Effector memory CD8-positive, alpha-beta T cell (primary cell): Measurements from ENCODE around the gene ZNF324.
"Not testable (repeated sequence)": the region's sequence is repeated elsewhere in the genome, so short reads cannot be mapped to it uniquely, and the experiment has no call there.

Source experiments
- ATAC-seq: fragments of 150-1000 bp; cut with Tn5 transposase; replicated peaks from 2 replicates; pipeline ENCODE4 v1.10.0; 2021; ENCODE audit warnings: mild to moderate bottlenecking, moderate library complexity
- DNase-seq, 3 experiments: peaks; one replicate each; pipeline ENCODE4 v3.0.0; 2021
- H3K27ac Mint-ChIP-seq, 2 donors: one replicate each; pipeline ENCODE4 v1.8.0; 2022; ENCODE audit warnings: mild to moderate bottlenecking in 2 of 2, mixed read lengths in 2 of 2, moderate library complexity in 2 of 2
- H3K27me3 Mint-ChIP-seq, 2 donors: one replicate each; pipeline ENCODE4 v1.8.0; 2022; ENCODE audit warnings: mixed read lengths in 2 of 2
- H3K36me3 Mint-ChIP-seq: one replicate; pipeline ENCODE4 v1.8.0; 2022; ENCODE audit warnings: mild to moderate bottlenecking, moderate library complexity, mixed read lengths; ENCODE audit not compliant: insufficient read depth
- H3K4me1 Mint-ChIP-seq, 2 donors: one replicate each; pipeline ENCODE4 v1.8.0; 2022; ENCODE audit warnings: low read depth in 2 of 2, mixed read lengths in 2 of 2
- H3K4me3 Mint-ChIP-seq, 2 donors: one replicate each; pipeline ENCODE4 v1.8.0; 2022; ENCODE audit warnings: mild to moderate bottlenecking in 2 of 2, mixed read lengths in 2 of 2, moderate library complexity in 2 of 2
- H3K9me3 Mint-ChIP-seq, 2 donors: one replicate each; pipeline ENCODE4 v1.8.0; 2022; ENCODE audit warnings: mixed read lengths in 2 of 2

The ZNF324 gene

GRCh38 chr19:58476498-58477015 is 9.7 kb downstream of the ZNF324 start:
- Mint-ChIP-seq H3K27ac (peak overlapping the region; percentile 98 to 99), H3K4me1 (peaks cover 13 to 23% of the 10 kb centered on the region in 2 donors), H3K27me3 (no peaks in the 10 kb centered on the region), H3K9me3 (no peaks in the 10 kb centered on the region), H3K36me3 (peaks cover 40% of the 10 kb centered on the region), H3K4me3 (peak overlapping the region; percentile 81 to 89)
- DNase-seq = no peak
- ATAC-seq = no peak

GRCh38 chr19:58477130-58477529 is 10.2 kb downstream of the ZNF324 start:
- Mint-ChIP-seq H3K4me3 (peak overlapping the region; percentile 81 to 89), H3K27ac (peak overlapping the region; percentile 98 to 99), H3K27me3 (no peaks in the 10 kb centered on the region), H3K36me3 (peaks cover 34% of the 10 kb centered on the region), H3K4me1 (peaks cover 13 to 23% of the 10 kb centered on the region in 2 donors), H3K9me3 (no peaks in the 10 kb centered on the region)
- DNase-seq = no peak
- no peak for ATAC-seq

GRCh38 chr19:58477871-58478270 is 11.0 kb downstream of the ZNF324 start:
- H3K27me3 Mint-ChIP-seq = no peaks in the 10 kb centered on the region
- no peak for ATAC-seq
- peaks cover 13 to 23% of the 10 kb centered on the region in 2 donors for H3K4me1 Mint-ChIP-seq
- peak overlapping the region; percentile 64 to 70 for H3K27ac Mint-ChIP-seq
- peaks cover 29% of the 10 kb centered on the region for H3K36me3 Mint-ChIP-seq
- no peak for DNase-seq
- H3K4me3 Mint-ChIP-seq = no peak overlapping the region
- no peaks in the 10 kb centered on the region for H3K9me3 Mint-ChIP-seq

- H3K4me3 Mint-ChIP-seq = no peak overlapping the region
Observed at GRCh38 chr19:58479303-58479702, 12.4 kb downstream of the ZNF324 start.

GRCh38 chr19:58479736-58480480 is 13.0 kb downstream of the ZNF324 start:
- no peak overlapping the region for H3K27ac Mint-ChIP-seq
- peaks cover 15% of the 10 kb centered on the region for H3K36me3 Mint-ChIP-seq
- H3K4me3 Mint-ChIP-seq = no peak overlapping the region
- DNase-seq (no peak), ATAC-seq (no peak)
- H3K4me1 Mint-ChIP-seq = peaks cover 13 to 22% of the 10 kb centered on the region in 2 donors
- H3K27me3 Mint-ChIP-seq = no peaks in the 10 kb centered on the region
- H3K9me3 Mint-ChIP-seq = no peaks in the 10 kb centered on the region

More at GRCh38 chr19:58479303-58479702, 12.4 kb downstream of the ZNF324 start:
- DNase-seq (no peak), ATAC-seq (no peak)
- peaks cover 13 to 23% of the 10 kb centered on the region in 2 donors for H3K4me1 Mint-ChIP-seq
- no peaks in the 10 kb centered on the region for H3K27me3 Mint-ChIP-seq
- peaks cover 17% of the 10 kb centered on the region for H3K36me3 Mint-ChIP-seq
- H3K27ac Mint-ChIP-seq = no peak overlapping the region
- no peaks in the 10 kb centered on the region for H3K9me3 Mint-ChIP-seq

GRCh38 chr19:58480481-58480830 is 13.6 kb downstream of the ZNF324 start:
- H3K4me3 Mint-ChIP-seq = no peak overlapping the region
- no peaks in the 10 kb centered on the region for H3K9me3 Mint-ChIP-seq
- H3K4me1 Mint-ChIP-seq = peaks cover 12 to 17% of the 10 kb centered on the region in 2 donors
- H3K27me3 Mint-ChIP-seq = no peaks in the 10 kb centered on the region
- DNase-seq = no peak
- no peak for ATAC-seq
- peaks cover 12% of the 10 kb centered on the region for H3K36me3 Mint-ChIP-seq
- H3K27ac Mint-ChIP-seq = no peak overlapping the region

- DNase-seq (no peak), ATAC-seq (no peak)
- Mint-ChIP-seq H3K4me3 (no peak overlapping the region), H3K4me1 (peaks cover 11 to 13% of the 10 kb centered on the region in 2 donors), H3K9me3 (no peaks in the 10 kb centered on the region), H3K27me3 (no peaks in the 10 kb centered on the region), H3K36me3 (peaks cover 8% of the 10 kb centered on the region), H3K27ac (no peak overlapping the region)
Observed at GRCh38 chr19:58480831-58481230, 14.0 kb downstream of the ZNF324 start.

GRCh38 chr19:58482372-58482771 is 15.5 kb downstream of the ZNF324 start:
- Mint-ChIP-seq H3K4me1 (peaks cover 2 to 3% of the 10 kb centered on the region in 2 donors), H3K27me3 (no peaks in the 10 kb centered on the region), H3K27ac (peak overlapping the region in 1 of 2 donors; percentile 10), H3K36me3 (no peaks in the 10 kb centered on the region), H3K4me3 (no peak overlapping the region), H3K9me3 (no peaks in the 10 kb centered on the region)
- ATAC-seq = no peak
- DNase-seq = no peak

GRCh38 chr19:58483776-58484175 is 16.9 kb downstream of the ZNF324 start:
- no peak for DNase-seq
- Mint-ChIP-seq H3K4me3 (no peak overlapping the region), H3K36me3 (no peaks in the 10 kb centered on the region), H3K27me3 (no peaks in the 10 kb centered on the region), H3K27ac (no peak overlapping the region), H3K9me3 (no peaks in the 10 kb centered on the region), H3K4me1 (peaks cover 0 to 2% of the 10 kb centered on the region in 2 donors)
- no peak for ATAC-seq

- not testable (repeated sequence) for DNase-seq, H3K9me3 Mint-ChIP-seq, H3K4me3 Mint-ChIP-seq, H3K36me3 Mint-ChIP-seq, ATAC-seq, H3K4me1 Mint-ChIP-seq, H3K27me3 Mint-ChIP-seq, H3K27ac Mint-ChIP-seq
Observed at GRCh38 chr19:58484349-58484748, 17.5 kb downstream of the ZNF324 start.

GRCh38 chr19:58491393-58491792 is 24.5 kb downstream of the ZNF324 start:
- DNase-seq = no peak
- peak overlapping the region in 1 of 2 donors; percentile 11 for H3K4me3 Mint-ChIP-seq
- H3K9me3 Mint-ChIP-seq = no peaks in the 10 kb centered on the region
- H3K4me1 Mint-ChIP-seq = no peaks in the 10 kb centered on the region
- no peak for ATAC-seq
- no peaks in the 10 kb centered on the region for H3K36me3 Mint-ChIP-seq
- no peak overlapping the region for H3K27ac Mint-ChIP-seq
- H3K27me3 Mint-ChIP-seq = no peaks in the 10 kb centered on the region

- H3K4me1 Mint-ChIP-seq = no peaks in the 10 kb centered on the region
- no peak for DNase-seq
- no peaks in the 10 kb centered on the region for H3K27me3 Mint-ChIP-seq
- ATAC-seq = no peak
- no peak overlapping the region for H3K27ac Mint-ChIP-seq
- no peak overlapping the region for H3K4me3 Mint-ChIP-seq
- H3K36me3 Mint-ChIP-seq = no peaks in the 10 kb centered on the region
- H3K9me3 Mint-ChIP-seq = no peaks in the 10 kb centered on the region
Observed at GRCh38 chr19:58492265-58492664, 25.4 kb downstream of the ZNF324 start.

- H3K4me1 Mint-ChIP-seq = peaks cover 14 to 16% of the 10 kb centered on the region in 2 donors
- peak overlapping the region; percentile 15 to 80 for H3K4me3 Mint-ChIP-seq
- ATAC-seq (no peak), DNase-seq (no peak)
- H3K27ac Mint-ChIP-seq = no peak overlapping the region
- no peaks in the 10 kb centered on the region for H3K27me3 Mint-ChIP-seq
- peaks cover 4 to 8% of the 10 kb centered on the region in 2 donors for H3K9me3 Mint-ChIP-seq
- peaks cover 9% of the 10 kb centered on the region for H3K36me3 Mint-ChIP-seq
Observed at GRCh38 chr19:58497634-58498170, 30.8 kb downstream of the ZNF324 start.
